Epithelial cell of proximal tubule (primary cell): ENCODE measurements around the gene ZNF398. TPM values are rescaled to one million over a fixed set of nuclear protein-coding genes. Genes with fewer than 3 reads are reported as not detected.

Source experiments
- DNase-seq: peaks from one replicate; pipeline ENCODE4 v3.0.0-alpha.2; 2011; ENCODE audit warnings: low read depth
- H3K4me3 ChIP-seq: 2 replicates; pipeline ENCODE4 v1.5.1; 2011; ENCODE audit warnings: low read depth, mild to moderate bottlenecking, low read length
- CTCF ChIP-seq: conservative IDR thresholded peaks from 2 replicates; pipeline ENCODE4 v1.5.1; 2012; ENCODE audit warnings: low read depth, mild to moderate bottlenecking, low read length
- total RNA-seq: library from RNA; depleted of rRNA; stranded (reverse); fragments of >200 nt; gene quantifications from 2 replicates; pipeline ENCODE4 v1.2.3, GENCODE V29; 2015

ZNF398 gene
- total RNA-seq, 1 donor from 2014 or later: 11.1 TPM

DNA sequence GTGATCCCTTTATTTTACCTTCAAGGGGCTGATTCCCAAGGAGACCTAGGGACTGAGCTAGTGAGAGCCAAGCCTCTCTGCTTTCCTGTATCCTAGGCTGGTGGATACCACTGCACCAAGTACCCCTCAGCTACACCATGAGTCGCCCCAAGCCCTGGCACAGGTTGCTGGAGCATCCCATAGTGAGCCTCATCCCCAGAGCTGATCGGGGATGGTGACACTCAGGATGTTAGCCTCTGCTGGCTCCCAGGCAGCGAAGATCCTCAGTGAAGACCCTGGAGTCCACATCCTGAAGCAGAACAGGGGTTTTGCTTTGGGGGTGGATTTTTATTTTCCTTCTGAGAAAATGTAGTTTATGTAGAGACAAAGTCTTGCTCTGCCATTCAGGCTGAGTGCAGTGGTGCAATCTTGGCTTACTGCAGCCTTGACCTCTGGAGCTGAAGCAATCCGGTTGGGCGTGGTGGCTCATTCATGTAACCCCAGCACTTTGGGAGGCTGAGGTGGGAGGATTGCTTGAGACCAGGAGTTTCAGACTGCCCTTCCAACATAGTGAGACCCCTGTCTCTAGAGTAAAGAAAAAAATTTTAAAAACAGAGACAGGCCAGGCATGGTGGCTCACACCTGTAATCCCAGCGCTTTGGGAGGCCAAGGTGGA, 79.7 kb downstream of the ZNF398 start:
- H3K4me3 ChIP-seq: no peak overlapping the region
- DNase-seq: no peak
- no peak for TF ChIP-seq CTCF

GRCh38 chr7:149228831-149229471, 81.7 kb downstream of the ZNF398 start:
- TF ChIP-seq CTCF: no peak
- no peak overlapping the region for H3K4me3 ChIP-seq
- DNase-seq: no peak

- no peak overlapping the region for H3K4me3 ChIP-seq
- DNase-seq: no peak
- TF ChIP-seq CTCF: no peak
Observed at GRCh38 chr7:149229526-149229925, 82.3 kb downstream of the ZNF398 start.

GRCh38 chr7:149232362-149232761, 85.1 kb downstream of the ZNF398 start:
- no peak for TF ChIP-seq CTCF
- no peak overlapping the region for H3K4me3 ChIP-seq
- no peak for DNase-seq

Other genes with a start within 250 kb of the ZNF398 start
- 307 and 347 TPM in 2 replicates for gene PDIA4, start 118.9 kb upstream of the ZNF398 start, total RNA-seq
- 3.6 and 5.1 TPM in 2 replicates for gene ZNF786, start 56.7 kb upstream of the ZNF398 start, total RNA-seq
- 0.69 and 0.87 TPM in 2 replicates for gene ZNF425, start 21.1 kb upstream of the ZNF398 start, total RNA-seq
- gene ZNF282, start 48.1 kb downstream of the ZNF398 start, total RNA-seq: 18.5 and 22.1 TPM in 2 replicates
- gene ZNF212, start 92.2 kb downstream of the ZNF398 start, total RNA-seq: 4.3 and 4.7 TPM in 2 replicates
- gene ZNF783, start 114.7 kb downstream of the ZNF398 start, total RNA-seq: 4.8 and 5.4 TPM in 2 replicates